ENCODE measurements around the gene GMIP. TPM values are rescaled to one million over a fixed set of nuclear protein-coding genes. Genes with fewer than 3 reads are reported as not detected.

GMIP gene
- total RNA-seq, 1 experiment from 2014 or later = 6.3 TPM

DNA sequence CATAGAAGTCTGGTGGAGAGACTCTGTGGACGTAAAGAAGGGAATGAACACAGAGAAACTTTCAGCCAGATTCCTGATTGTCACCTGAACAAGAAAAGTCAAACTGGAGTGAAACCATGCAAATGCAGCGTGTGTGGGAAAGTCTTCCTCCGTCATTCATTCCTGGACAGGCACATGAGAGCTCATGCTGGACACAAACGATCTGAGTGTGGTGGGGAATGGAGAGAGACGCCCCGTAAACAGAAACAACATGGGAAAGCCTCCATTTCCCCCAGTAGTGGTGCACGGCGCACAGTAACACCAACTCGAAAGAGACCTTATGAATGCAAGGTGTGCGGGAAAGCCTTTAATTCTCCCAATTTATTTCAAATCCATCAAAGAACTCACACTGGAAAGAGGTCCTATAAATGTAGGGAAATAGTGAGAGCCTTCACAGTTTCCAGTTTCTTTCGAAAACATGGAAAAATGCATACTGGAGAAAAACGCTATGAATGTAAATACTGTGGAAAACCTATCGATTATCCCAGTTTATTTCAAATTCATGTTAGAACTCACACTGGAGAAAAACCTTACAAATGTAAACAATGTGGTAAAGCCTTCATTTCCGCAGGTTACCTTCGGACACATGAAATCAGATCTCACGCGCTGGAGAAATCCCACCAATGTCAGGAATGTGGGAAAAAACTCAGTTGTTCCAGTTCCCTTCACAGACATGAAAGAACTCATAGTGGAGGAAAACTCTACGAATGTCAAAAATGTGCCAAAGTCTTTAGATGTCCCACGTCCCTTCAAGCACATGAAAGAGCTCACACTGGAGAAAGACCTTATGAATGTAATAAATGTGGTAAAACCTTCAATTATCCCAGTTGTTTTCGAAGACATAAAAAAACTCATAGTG is 36.0 kb upstream of the GMIP start:
- Histone ChIP-seq H3K9me3 (ENCODE audit: low read length) (peaks cover 44% of the 10 kb centered on the region), H3K4me1 (ENCODE audit: insufficient read depth, low read length) (no peaks in the 10 kb centered on the region), H3K36me3 (ENCODE audit: low read depth, low read length) (peaks cover 64% of the 10 kb centered on the region), H3K9ac (ENCODE audit: low read length) (no peak overlapping the region), H3F3A (ENCODE audit: low read length, unreplicated experiment) (no peaks in the 10 kb centered on the region), H3K4me3 (ENCODE audit: low read length) (no peak overlapping the region), H3K4me2 (ENCODE audit: low read length) (no peak overlapping the region), H3K27me3 (ENCODE audit: low read length) (no peaks in the 10 kb centered on the region), H3K27ac (ENCODE audit: low read length) (no peak overlapping the region), H2AFZ (ENCODE audit: low read length) (no peak overlapping the region), H3K79me2 (ENCODE audit: low read length) (no peaks in the 10 kb centered on the region), H3K9me2 (replicated peaks; ENCODE audit: low read length) (no peaks in the 10 kb centered on the region), H4K20me1 (ENCODE audit: low read length) (no peaks in the 10 kb centered on the region)
- ATAC-seq = no peak
- no peak for DNase-seq
- ChIA-PET POLR2A (ENCODE audit: unreplicated experiment) (no interaction called here), CTCF (no interaction called here)
- BruUV-seq (replicated peaks) = TSS peak; percentile 17
- intact Hi-C loops (cut with micrococcal nuclease) = no loop called here
- no peak for TF ChIP-seq EZH2phosphoT487 (IDR thresholded peaks at IDR 0.05; ENCODE audit: borderline replicate concordance, low read length)
- TF ChIP-seq, protein P1, sequence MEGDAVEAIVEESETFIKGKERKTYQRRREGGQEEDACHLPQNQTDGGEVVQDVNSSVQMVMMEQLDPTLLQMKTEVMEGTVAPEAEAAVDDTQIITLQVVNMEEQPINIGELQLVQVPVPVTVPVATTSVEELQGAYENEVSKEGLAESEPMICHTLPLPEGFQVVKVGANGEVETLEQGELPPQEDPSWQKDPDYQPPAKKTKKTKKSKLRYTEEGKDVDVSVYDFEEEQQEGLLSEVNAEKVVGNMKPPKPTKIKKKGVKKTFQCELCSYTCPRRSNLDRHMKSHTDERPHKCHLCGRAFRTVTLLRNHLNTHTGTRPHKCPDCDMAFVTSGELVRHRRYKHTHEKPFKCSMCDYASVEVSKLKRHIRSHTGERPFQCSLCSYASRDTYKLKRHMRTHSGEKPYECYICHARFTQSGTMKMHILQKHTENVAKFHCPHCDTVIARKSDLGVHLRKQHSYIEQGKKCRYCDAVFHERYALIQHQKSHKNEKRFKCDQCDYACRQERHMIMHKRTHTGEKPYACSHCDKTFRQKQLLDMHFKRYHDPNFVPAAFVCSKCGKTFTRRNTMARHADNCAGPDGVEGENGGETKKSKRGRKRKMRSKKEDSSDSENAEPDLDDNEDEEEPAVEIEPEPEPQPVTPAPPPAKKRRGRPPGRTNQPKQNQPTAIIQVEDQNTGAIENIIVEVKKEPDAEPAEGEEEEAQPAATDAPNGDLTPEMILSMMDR (conservative IDR thresholded peaks at IDR 0.05; ENCODE audit: low read depth, low read length) = no peak

DNA sequence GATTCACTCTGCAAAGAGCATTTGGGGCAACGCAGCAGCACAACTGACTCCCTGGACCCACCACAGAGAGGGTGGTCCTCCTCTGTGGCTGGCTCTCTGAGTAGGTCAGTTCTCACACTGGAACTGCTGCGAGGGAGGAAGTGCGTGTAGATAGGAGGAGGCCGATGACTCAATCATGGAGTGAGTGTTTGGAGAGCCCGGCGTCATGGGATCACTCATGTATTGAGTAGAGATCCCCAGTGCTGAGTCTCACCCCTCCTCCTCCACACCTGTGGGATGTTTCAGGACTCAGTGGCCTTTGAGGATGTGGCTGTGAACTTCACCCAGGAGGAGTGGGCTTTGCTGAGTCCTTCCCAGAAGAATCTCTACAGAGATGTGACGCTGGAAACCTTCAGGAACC is 34.1 kb upstream of the GMIP start:
- no peaks in the 10 kb centered on the region for H4K20me1 ChIP-seq (ENCODE audit: low read length)
- H3K79me2 ChIP-seq (ENCODE audit: low read length) = no peaks in the 10 kb centered on the region
- H3K9ac ChIP-seq (ENCODE audit: low read length) = no peak overlapping the region
- no peak overlapping the region for H3K4me2 ChIP-seq (ENCODE audit: low read length)
- no peak overlapping the region; the same call in 1 of the 2 replicates for H3K4me3 ChIP-seq (ENCODE audit: low read length)
- peaks cover 44% of the 10 kb centered on the region for H3K9me3 ChIP-seq (ENCODE audit: low read length)
- no peaks in the 10 kb centered on the region for H3K4me1 ChIP-seq (ENCODE audit: insufficient read depth, low read length)
- TF ChIP-seq, protein P1 (conservative IDR thresholded peaks at IDR 0.05; ENCODE audit: low read depth, low read length) = no peak
- no peak for TF ChIP-seq EZH2 (IDR thresholded peaks at IDR 0.05; ENCODE audit: low read length, unreplicated experiment)
- TF ChIP-seq EZH2phosphoT487 (IDR thresholded peaks at IDR 0.05; ENCODE audit: borderline replicate concordance, low read length) = no peak
- POLR2A ChIA-PET (ENCODE audit: unreplicated experiment) = no interaction called here
- no peak overlapping the region for H2AFZ ChIP-seq (ENCODE audit: low read length)
- peaks cover 74% of the 10 kb centered on the region for H3K36me3 ChIP-seq (ENCODE audit: low read depth, low read length)
- intact Hi-C loops (cut with micrococcal nuclease) = no loop called here
- no peaks in the 10 kb centered on the region for H3K9me2 ChIP-seq (replicated peaks; ENCODE audit: low read length)
- CTCF ChIA-PET = no interaction called here
- no peak overlapping the region for H3K27ac ChIP-seq (ENCODE audit: low read length)
- ATAC-seq = no peak
- H3K27me3 ChIP-seq (ENCODE audit: low read length) = no peaks in the 10 kb centered on the region
- H3F3A ChIP-seq (ENCODE audit: low read length, unreplicated experiment) = no peaks in the 10 kb centered on the region
- DNase-seq = no peak
- BruUV-seq (replicated peaks) = no TSS peak

DNA sequence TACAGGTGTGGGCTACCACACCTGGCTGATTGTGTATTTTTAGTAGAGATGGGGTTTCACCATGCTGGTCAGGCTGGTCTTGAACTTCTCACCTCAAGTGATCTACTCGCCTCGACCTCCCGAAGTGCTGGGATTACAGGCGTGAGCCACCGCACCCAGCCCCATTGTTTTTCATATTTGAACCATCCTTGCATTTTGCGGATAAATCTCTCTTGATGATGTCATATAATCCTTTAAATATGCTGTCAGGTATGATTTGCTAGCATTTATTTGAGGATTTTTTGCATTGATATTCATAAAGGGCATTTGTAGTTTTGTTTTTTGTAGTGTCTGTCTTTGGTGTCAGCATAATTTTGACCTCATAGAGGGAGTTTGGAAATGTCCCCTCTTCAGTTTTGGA is 30.9 kb upstream of the GMIP start:
- Histone ChIP-seq H4K20me1 (ENCODE audit: low read length) (no peaks in the 10 kb centered on the region), H3K4me2 (ENCODE audit: low read length) (no peak overlapping the region), H3K9me2 (replicated peaks; ENCODE audit: low read length) (no peaks in the 10 kb centered on the region), H3K36me3 (ENCODE audit: low read depth, low read length) (peaks cover 61% of the 10 kb centered on the region), H3K4me1 (ENCODE audit: insufficient read depth, low read length) (peaks cover 9% of the 10 kb centered on the region), H2AFZ (ENCODE audit: low read length) (no peak overlapping the region), H3F3A (ENCODE audit: low read length, unreplicated experiment) (no peaks in the 10 kb centered on the region), H3K79me2 (ENCODE audit: low read length) (peaks cover 14% of the 10 kb centered on the region), H3K27ac (ENCODE audit: low read length) (no peak overlapping the region), H3K9me3 (ENCODE audit: low read length) (peaks cover 31% of the 10 kb centered on the region), H3K9ac (ENCODE audit: low read length) (no peak overlapping the region), H3K27me3 (ENCODE audit: low read length) (no peaks in the 10 kb centered on the region), H3K4me3 (ENCODE audit: low read length) (no peak overlapping the region)
- ChIA-PET POLR2A (ENCODE audit: unreplicated experiment) (no interaction called here), CTCF (no interaction called here)
- TF ChIP-seq EZH2phosphoT487 (IDR thresholded peaks at IDR 0.05; ENCODE audit: borderline replicate concordance, low read length) (no peak), EZH2 (IDR thresholded peaks at IDR 0.05; ENCODE audit: low read length, unreplicated experiment) (no peak)
- TF ChIP-seq, protein P1 (conservative IDR thresholded peaks at IDR 0.05; ENCODE audit: low read depth, low read length) = no peak
- ATAC-seq (no peak), DNase-seq (no peak)
- no TSS peak for BruUV-seq (replicated peaks)
- intact Hi-C loops (cut with micrococcal nuclease) = no loop called here

Measured in PC-3 (cell line).